NK-92 treated with Interleukin-12 subunit alpha and Interleukin-12 subunit beta, amount 100 ng/mL, for 24 hours (cell line): Measurements from ENCODE around the gene C1orf198.

Experiments
- DNase-seq: peaks from one replicate; lab custom pipeline; 2025; lab: John Stamatoyannopoulos, UW

The C1orf198 gene

GRCh38 chr1:230809256-230809990, 58.9 kb downstream of the C1orf198 start:
- no peak for DNase-seq

- no peak for DNase-seq
Measured at GRCh38 chr1:230808281-230808872, 59.9 kb downstream of the C1orf198 start.

- no peak for DNase-seq
Measured at GRCh38 chr1:230807561-230808280, 60.6 kb downstream of the C1orf198 start.

GRCh38 chr1:230807029-230807428, 61.3 kb downstream of the C1orf198 start:
- no peak for DNase-seq

GRCh38 chr1:230806552-230806951, 61.8 kb downstream of the C1orf198 start:
- DNase-seq = no peak

GRCh38 chr1:230804396-230804795, 63.9 kb downstream of the C1orf198 start:
- no peak for DNase-seq

GRCh38 chr1:230800891-230801840, 67.2 kb downstream of the C1orf198 start:
- DNase-seq = no peak

GRCh38 chr1:230798491-230798890, 69.8 kb downstream of the C1orf198 start:
- no peak for DNase-seq

- DNase-seq = no peak
Measured at GRCh38 chr1:230797942-230798365, 70.4 kb downstream of the C1orf198 start.

GRCh38 chr1:230797376-230797920, 70.9 kb downstream of the C1orf198 start:
- no peak for DNase-seq

GRCh38 chr1:230796626-230797025, 71.7 kb downstream of the C1orf198 start:
- DNase-seq = no peak

- no peak for DNase-seq
Measured at GRCh38 chr1:230794871-230795605, 73.3 kb downstream of the C1orf198 start.

GRCh38 chr1:230794431-230794830, 73.9 kb downstream of the C1orf198 start:
- DNase-seq = no peak

GRCh38 chr1:230793463-230793745, 74.9 kb downstream of the C1orf198 start:
- no peak for DNase-seq

GRCh38 chr1:230792691-230793462, 75.4 kb downstream of the C1orf198 start:
- DNase-seq = no peak

GRCh38 chr1:230791986-230792564, 76.2 kb downstream of the C1orf198 start:
- DNase-seq = no peak

GRCh38 chr1:230790026-230790425, 78.3 kb downstream of the C1orf198 start:
- DNase-seq = no peak

GRCh38 chr1:230788561-230789275, 79.6 kb downstream of the C1orf198 start:
- no peak for DNase-seq

GRCh38 chr1:230787471-230787870, 80.8 kb downstream of the C1orf198 start:
- DNase-seq = no peak
